GM12874 (cell line): ENCODE results near the gene OR2AK2.

Experiments
- CTCF ChIP-seq: IDR thresholded peaks from 2 replicates; pipeline ENCODE4 v1.5.1; 2011; ENCODE audit warnings: low read depth, mild to moderate bottlenecking, control low read depth, low read length, moderate library complexity; ENCODE audit not compliant: insufficient read depth

OR2AK2 gene

GRCh38 chr1:247964933-247965332 lies at the start of gene OR2AK2:
TSS of gene OR2AK2 (plus strand) at chr1:247965233. CDS start at chr1:247965377, 144 bp downstream.
- TF ChIP-seq CTCF, result no peak

- no peak for TF ChIP-seq CTCF
These were observed 45.1 kb upstream of the OR2AK2 start, which contains the start of gene OR2T8 for GRCh38 chr1:247919952-247920351. TSS of gene OR2T8 (plus strand) at chr1:247920252. CDS start at chr1:247921018, 766 bp downstream.

GRCh38 chr1:247923941-247924340 lies 41.1 kb upstream of the OR2AK2 start:
- TF ChIP-seq CTCF, result no peak

- TF ChIP-seq CTCF, result no peak
These were observed 40.2 kb upstream of the OR2AK2 start, which contains the start of gene OR2AJ1 for GRCh38 chr1:247924868-247925267. TSS of gene OR2AJ1 (plus strand) at chr1:247924889. CDS start at chr1:247933769, 8,880 bp downstream.

GRCh38 chr1:247933989-247934388 lies 31.0 kb upstream of the OR2AK2 start:
- no peak for TF ChIP-seq CTCF

- no peak for TF ChIP-seq CTCF
These were observed 29.3 kb upstream of the OR2AK2 start for GRCh38 chr1:247935781-247936180.

- TF ChIP-seq CTCF, result no peak
These were observed 28.6 kb upstream of the OR2AK2 start for GRCh38 chr1:247936415-247936814.
